Panc1 (cell line): ENCODE data around the gene ZNF587B. TPM values are rescaled to one million over a fixed set of nuclear protein-coding genes. Genes with fewer than 3 reads are reported as not detected.
"Not testable (repeated sequence)": the region's sequence is repeated elsewhere in the genome, so short reads cannot be mapped to it uniquely, and the experiment has no call there.

Experiments
- ATAC-seq: fragments of 200-7000 bp; cut with Tn5 transposase; 2 replicates; pipeline ENCODE4 v1.9.1; 2020; ENCODE audit warnings: mild to moderate bottlenecking, moderate library complexity
- BruUV-seq: library from RNA; stranded (reverse); fragments of 400-500 nt; replicated peaks from 2 replicates; lab custom pipeline; 2021; lab: Mats Ljungman, UMichigan
- CTCF ChIA-PET: fragments of 300-600 bp; sonication (Branson Sonifier 250); formaldehyde crosslinking; loops from one replicate; lab custom pipeline; 2022; ENCODE audit warnings: antibody characterized with exemption; lab: Charles Lee
- POLR2A ChIA-PET: fragments of 300-600 bp; sonication (Branson Sonifier 250); formaldehyde crosslinking; loops from one replicate; lab custom pipeline; 2022; ENCODE audit warnings: antibody characterized with exemption; lab: Charles Lee
- DNase-seq: peaks from one replicate; pipeline ENCODE4 v3.0.0-alpha.2; 2010; ENCODE audit warnings: low read depth, low spot score
- H3K27ac ChIP-seq: 2 replicates; pipeline ENCODE4 v1.5.1; 2011; ENCODE audit warnings: mild to moderate bottlenecking, low read length, inconsistent platforms
- H3K27me3 ChIP-seq: fragments of 200-500 bp; sonication (Bioruptor generic); 2 replicates; pipeline ENCODE4 v1.6.0; 2014; ENCODE audit warnings: low read length, inconsistent platforms; ENCODE audit not compliant: control insufficient read depth, insufficient read depth
- H3K36me3 ChIP-seq: fragments of 200-500 bp; sonication (Bioruptor generic); 2 replicates; pipeline ENCODE4 v1.5.1; 2014; ENCODE audit warnings: inconsistent platforms, mild to moderate bottlenecking, low read length, moderate library complexity; ENCODE audit not compliant: control insufficient read depth, insufficient read depth
- H3K4me1 ChIP-seq: 2 replicates; pipeline ENCODE4 v1.5.1; 2011; ENCODE audit warnings: inconsistent platforms, mild to moderate bottlenecking, low read length, moderate library complexity; ENCODE audit not compliant: control insufficient read depth, insufficient read depth
- H3K4me3 ChIP-seq, 2 experiments: 2 replicates each; pipeline ENCODE4 v1.5.1; 2011 to 2012; ENCODE audit warnings: low read depth in 2 of 2, low read length in 2 of 2, mild to moderate bottlenecking in 2 of 2, inconsistent platforms in 1 of 2, moderate library complexity in 1 of 2
- H3K9me3 ChIP-seq: fragments of 200-500 bp; sonication (Bioruptor generic); 2 replicates; pipeline ENCODE4 v1.5.1; 2014; ENCODE audit warnings: low read depth, mild to moderate bottlenecking, inconsistent platforms, low read length, moderate library complexity; ENCODE audit not compliant: control insufficient read depth, insufficient read depth
- POLR2AphosphoS5 ChIP-seq: IDR thresholded peaks from 2 replicates; pipeline ENCODE4 v1.6.1; 2012; ENCODE audit warnings: mild to moderate bottlenecking, low read depth, low read length, moderate library complexity
- SIN3A ChIP-seq: IDR thresholded peaks from 2 replicates; pipeline ENCODE4 v1.6.1; 2012; ENCODE audit warnings: low read depth, mild to moderate bottlenecking, low read length, moderate library complexity, borderline replicate concordance; ENCODE audit not compliant: insufficient read depth
- TCF7L2 ChIP-seq: IDR thresholded peaks from 2 replicates; pipeline ENCODE4 v1.6.1; 2011; ENCODE audit warnings: mild to moderate bottlenecking, low read depth, low read length, inconsistent platforms
- in situ Hi-C: cut with HindIII; loops from 2 replicates; pipeline ENCODE4 v1.10.0; 2016; ENCODE audit warnings: low sequenced_read_pairs, low pct_unique_long_range_greater_than_20kb
- intact Hi-C: fragments of 100-400 bp; cut with micrococcal nuclease; formaldehyde crosslinking; loops from one replicate; pipeline ENCODE4 v1.10.0; 2022; ENCODE audit not compliant: unreplicated experiment
- total RNA-seq: library from RNA; stranded (reverse); gene quantifications from one replicate; pipeline ENCODE4 v1.2.1, GENCODE V29; 2021; ENCODE audit not compliant: unreplicated experiment
- TF ChIP-seq, protein P1 (sequence below), 2 experiments: IDR thresholded peaks; 2 replicates each; pipeline ENCODE4 v1.6.1; 2011 to 2012; ENCODE audit warnings: low read depth in 2 of 2, control low read depth in 1 of 2, low read length in 1 of 2, mild to moderate bottlenecking in 1 of 2, moderate library complexity in 1 of 2; ENCODE audit not compliant: insufficient read depth in 1 of 2
- TF ChIP-seq, protein P2 (sequence below): fragments of 450-650 bp; IDR thresholded peaks from 2 replicates; pipeline ENCODE4 v1.5.1; 2017; ENCODE audit warnings: mild to moderate bottlenecking

Gene ZNF587B
- total RNA-seq, 1 experiment from 2014 or later, result 17.6 TPM

DNA sequence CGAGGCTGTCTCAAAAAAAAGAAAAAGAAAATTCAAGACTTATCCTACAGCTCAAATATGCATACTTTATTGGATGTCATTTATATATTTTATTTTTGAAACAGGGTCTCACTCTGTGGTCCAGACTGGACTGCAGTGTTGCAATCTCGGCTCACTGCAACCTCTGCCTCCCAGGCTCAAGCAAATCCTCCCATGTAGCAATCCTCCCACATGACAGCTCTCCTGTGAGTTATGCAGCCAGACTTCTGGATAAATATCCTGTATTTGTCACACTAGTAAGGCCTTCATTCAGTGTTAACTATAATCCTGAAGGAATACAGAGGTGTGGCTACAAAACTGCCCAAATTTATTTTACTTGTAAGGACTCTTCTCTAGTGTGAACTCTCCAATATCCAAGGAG is 22.6 kb upstream of the ZNF587B start:
- ChIA-PET CTCF (no interaction called here), POLR2A (no interaction called here)
- H3K9me3 ChIP-seq, result no peaks in the 10 kb centered on the region
- in situ Hi-C loops (no loop called here), intact Hi-C loops (no loop called here)
- H3K4me1 ChIP-seq, result peaks cover 6% of the 10 kb centered on the region; the same call in 1 of the 2 replicates
- no TSS peak for BruUV-seq
- DNase-seq (no peak), ATAC-seq (no peak)
- no peaks in the 10 kb centered on the region for H3K36me3 ChIP-seq
- no peaks in the 10 kb centered on the region for H3K27me3 ChIP-seq
- no peak overlapping the region for H3K27ac ChIP-seq
- H3K4me3 ChIP-seq, result no peak overlapping the region
- TF ChIP-seq TCF7L2 (no peak), SIN3A (no peak), POLR2AphosphoS5 (no peak)
- TF ChIP-seq, protein P1, sequence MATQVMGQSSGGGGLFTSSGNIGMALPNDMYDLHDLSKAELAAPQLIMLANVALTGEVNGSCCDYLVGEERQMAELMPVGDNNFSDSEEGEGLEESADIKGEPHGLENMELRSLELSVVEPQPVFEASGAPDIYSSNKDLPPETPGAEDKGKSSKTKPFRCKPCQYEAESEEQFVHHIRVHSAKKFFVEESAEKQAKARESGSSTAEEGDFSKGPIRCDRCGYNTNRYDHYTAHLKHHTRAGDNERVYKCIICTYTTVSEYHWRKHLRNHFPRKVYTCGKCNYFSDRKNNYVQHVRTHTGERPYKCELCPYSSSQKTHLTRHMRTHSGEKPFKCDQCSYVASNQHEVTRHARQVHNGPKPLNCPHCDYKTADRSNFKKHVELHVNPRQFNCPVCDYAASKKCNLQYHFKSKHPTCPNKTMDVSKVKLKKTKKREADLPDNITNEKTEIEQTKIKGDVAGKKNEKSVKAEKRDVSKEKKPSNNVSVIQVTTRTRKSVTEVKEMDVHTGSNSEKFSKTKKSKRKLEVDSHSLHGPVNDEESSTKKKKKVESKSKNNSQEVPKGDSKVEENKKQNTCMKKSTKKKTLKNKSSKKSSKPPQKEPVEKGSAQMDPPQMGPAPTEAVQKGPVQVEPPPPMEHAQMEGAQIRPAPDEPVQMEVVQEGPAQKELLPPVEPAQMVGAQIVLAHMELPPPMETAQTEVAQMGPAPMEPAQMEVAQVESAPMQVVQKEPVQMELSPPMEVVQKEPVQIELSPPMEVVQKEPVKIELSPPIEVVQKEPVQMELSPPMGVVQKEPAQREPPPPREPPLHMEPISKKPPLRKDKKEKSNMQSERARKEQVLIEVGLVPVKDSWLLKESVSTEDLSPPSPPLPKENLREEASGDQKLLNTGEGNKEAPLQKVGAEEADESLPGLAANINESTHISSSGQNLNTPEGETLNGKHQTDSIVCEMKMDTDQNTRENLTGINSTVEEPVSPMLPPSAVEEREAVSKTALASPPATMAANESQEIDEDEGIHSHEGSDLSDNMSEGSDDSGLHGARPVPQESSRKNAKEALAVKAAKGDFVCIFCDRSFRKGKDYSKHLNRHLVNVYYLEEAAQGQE (IDR thresholded peaks at IDR 0.05; ENCODE audit: insufficient read depth in 1 of 2, low read depth in 2 of 2, low read length in 1 of 2), result no peak
- TF ChIP-seq, protein P2, sequence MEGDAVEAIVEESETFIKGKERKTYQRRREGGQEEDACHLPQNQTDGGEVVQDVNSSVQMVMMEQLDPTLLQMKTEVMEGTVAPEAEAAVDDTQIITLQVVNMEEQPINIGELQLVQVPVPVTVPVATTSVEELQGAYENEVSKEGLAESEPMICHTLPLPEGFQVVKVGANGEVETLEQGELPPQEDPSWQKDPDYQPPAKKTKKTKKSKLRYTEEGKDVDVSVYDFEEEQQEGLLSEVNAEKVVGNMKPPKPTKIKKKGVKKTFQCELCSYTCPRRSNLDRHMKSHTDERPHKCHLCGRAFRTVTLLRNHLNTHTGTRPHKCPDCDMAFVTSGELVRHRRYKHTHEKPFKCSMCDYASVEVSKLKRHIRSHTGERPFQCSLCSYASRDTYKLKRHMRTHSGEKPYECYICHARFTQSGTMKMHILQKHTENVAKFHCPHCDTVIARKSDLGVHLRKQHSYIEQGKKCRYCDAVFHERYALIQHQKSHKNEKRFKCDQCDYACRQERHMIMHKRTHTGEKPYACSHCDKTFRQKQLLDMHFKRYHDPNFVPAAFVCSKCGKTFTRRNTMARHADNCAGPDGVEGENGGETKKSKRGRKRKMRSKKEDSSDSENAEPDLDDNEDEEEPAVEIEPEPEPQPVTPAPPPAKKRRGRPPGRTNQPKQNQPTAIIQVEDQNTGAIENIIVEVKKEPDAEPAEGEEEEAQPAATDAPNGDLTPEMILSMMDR, result no peak

DNA sequence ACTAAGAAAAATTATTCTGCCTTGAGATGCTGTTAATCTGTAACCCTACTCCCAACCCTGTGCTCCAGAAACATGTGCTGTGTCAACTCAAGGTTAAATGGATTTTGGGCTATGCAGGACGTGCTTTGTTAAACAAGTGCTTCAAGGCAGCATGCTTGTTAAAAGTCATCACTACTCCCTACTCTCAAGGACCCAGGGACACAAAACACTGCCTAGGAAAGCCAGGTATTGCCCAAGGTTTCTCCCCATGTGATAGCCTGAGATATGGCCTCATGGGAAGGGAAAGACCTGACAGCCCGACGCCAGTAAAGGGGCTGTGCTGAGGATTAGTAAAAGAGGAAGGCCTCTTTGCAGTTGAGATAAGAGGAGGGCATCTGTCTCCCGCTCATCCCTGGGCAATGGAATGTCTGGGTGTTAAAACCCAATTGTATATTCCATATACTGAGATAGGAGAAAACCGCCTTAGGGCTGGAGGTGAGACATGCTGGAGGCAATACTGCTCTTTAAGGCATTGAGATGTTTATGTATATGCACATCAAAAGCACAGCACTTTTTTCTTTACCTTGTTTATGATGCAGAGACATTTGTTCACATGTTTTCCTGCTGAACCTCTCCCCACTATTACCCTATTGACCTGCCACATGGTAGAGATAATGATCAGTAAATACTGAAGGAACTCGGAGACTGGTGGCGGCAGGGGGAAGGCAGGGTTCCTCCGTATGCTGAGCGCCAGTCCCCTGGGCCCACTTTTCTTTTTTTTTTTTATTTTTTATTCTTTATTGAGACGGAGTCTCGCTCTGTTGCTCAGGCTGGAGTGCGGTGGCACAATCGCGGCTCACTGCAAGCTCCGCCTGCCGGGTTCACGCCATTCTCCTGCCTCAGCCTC is 19.4 kb upstream of the ZNF587B start:
- TSS peak; percentile 49 for BruUV-seq
- intact Hi-C loops, in situ Hi-C loops, H3K27ac ChIP-seq, DNase-seq, H3K4me1 ChIP-seq, H3K27me3 ChIP-seq, H3K9me3 ChIP-seq, ATAC-seq, H3K4me3 ChIP-seq, POLR2A ChIA-PET, CTCF ChIA-PET, H3K36me3 ChIP-seq: not testable (repeated sequence)

DNA sequence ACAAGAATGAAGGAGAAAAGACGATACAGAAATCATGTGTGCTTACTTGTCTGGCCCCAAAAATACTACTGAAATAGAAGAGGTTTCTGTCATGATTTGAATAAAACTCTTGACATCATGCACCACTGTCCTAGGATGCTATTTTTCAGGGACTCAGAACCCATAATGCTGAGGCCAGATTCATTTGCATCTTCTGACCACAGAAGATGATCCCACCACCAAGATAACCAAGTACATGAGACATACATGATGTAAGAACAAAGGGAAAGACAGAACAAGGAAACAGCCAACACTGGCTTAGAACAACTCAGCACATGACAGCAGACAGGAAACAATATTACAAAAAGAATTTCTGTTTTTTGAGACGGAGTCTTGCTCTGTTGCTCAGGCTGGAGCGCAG is 17.9 kb upstream of the ZNF587B start:
- Histone ChIP-seq H3K4me3 (no peak overlapping the region), H3K9me3 (no peaks in the 10 kb centered on the region), H3K36me3 (no peaks in the 10 kb centered on the region), H3K27me3 (no peaks in the 10 kb centered on the region), H3K27ac (no peak overlapping the region), H3K4me1 (peaks cover 6% of the 10 kb centered on the region)
- intact Hi-C loops (no loop called here), in situ Hi-C loops (no loop called here)
- CTCF ChIA-PET, result no interaction called here
- ATAC-seq (no peak), DNase-seq (no peak)
- no TSS peak for BruUV-seq
- TF ChIP-seq POLR2AphosphoS5 (no peak), SIN3A (no peak)
- TF ChIP-seq, protein P2, result no peak
- POLR2A ChIA-PET, result interaction anchor here (0.7 kb wide), 1 partner anchor 37 kb away, joined by 3 read pairs; no protein-coding TSS in a partner anchor

DNA sequence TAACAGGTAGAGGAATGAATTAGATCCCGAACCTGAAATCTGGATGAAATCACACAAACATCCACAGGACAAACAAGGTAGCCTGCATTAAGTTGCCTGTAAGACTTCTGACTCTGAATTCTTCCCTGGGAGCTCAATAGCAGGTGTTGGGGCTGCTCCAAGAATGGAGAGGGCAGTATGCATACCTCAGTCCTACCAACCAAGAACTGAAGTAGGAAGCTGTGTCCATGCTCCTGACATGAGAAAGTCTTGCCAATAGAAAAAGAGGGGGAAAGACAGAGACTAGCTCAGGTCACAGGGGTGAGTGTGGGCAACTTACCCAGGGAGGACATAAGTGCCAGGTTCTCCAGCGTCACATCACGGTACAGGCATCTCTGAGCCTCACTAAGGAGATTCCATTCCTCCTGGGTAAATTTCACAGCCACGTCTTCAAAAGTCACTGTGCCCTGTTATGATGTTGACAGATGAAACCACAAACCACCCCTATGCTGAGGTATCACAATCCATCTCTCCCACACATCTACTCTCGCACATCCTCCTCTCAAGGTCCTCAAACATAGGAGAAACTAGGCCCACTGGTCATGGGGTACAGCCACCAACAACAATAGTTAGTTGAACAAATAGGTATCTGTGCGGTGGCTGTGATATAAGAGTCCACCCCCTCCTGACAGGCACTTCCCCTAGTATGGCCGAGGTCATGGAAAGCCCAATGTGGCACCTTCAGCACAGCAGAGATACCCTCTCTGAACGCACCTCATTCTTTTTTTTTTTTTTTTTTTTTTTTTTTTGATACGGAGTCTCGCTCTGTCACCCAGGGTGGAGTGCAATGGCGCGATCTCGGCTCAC is 16.9 kb upstream of the ZNF587B start:
- in situ Hi-C loops, CTCF ChIA-PET, H3K27me3 ChIP-seq, BruUV-seq, intact Hi-C loops, H3K36me3 ChIP-seq, ATAC-seq, H3K27ac ChIP-seq, DNase-seq, H3K4me1 ChIP-seq, H3K9me3 ChIP-seq: not testable (repeated sequence)
- H3K4me3 ChIP-seq, result peak overlapping the region; percentile 82 to 89; a peak in 2 of 4 replicates
- POLR2A ChIA-PET, result interaction anchor here (0.6 kb wide), 1 partner anchor 34 kb away, joined by 3 read pairs; no protein-coding TSS in a partner anchor
